ENCODE measurements around the gene PLCXD3. TPM values are rescaled to one million over a fixed set of nuclear protein-coding genes. Genes with fewer than 3 reads are reported as not detected.

PLCXD3 gene
- total and polyA plus RNA-seq, 7 donors = 0.23 to 2.9 (median 1.6) TPM

DNA sequence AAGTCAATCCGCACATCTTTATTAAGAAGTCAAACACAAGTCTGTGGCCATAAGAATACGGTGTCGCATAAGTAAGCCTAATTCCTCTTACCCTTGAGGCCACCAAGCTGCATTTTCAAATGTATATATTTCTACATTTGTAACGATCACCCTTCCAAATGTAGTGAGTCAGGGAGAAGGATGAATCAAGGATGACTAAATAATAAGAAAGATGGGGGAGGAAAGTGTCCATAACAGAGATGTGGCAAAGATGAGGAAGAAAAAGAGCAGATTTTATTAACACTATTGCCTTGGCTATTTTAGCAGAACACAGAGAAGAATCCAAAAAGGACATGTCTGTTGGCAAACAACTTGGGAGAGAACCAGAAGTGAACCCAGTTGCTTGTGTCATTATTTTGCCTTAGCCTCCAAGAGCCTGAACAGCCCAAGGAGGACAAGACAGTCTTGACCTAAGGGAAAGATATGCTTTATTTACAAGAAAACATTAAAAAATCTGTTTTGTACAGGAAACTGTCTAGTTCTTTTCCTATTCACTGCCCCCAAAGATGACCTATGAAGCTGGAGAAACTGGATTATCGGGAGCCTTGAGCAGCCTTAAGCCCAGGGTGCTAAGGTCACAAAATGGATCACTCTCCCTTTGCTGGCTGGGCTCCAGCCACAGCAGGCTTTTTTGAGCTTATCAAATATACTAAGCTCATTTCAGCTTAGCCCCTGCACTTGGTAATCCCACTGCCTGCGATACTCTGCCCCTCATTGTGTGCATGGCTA lies 101.5 kb downstream of the PLCXD3 start:
- Histone ChIP-seq H3K36me3 (no peaks in the 10 kb centered on the region), H3K9me3 (no peaks in the 10 kb centered on the region), H3K27me3 (no peaks in the 10 kb centered on the region), H3K4me1 (no peaks in the 10 kb centered on the region), H3K4me3 (no peak overlapping the region), H3K27ac (no peak overlapping the region)
- intact Hi-C loops (cut with DNase I) = no loop called here
- DNase-seq = no peak
- TF ChIP-seq CTCF (IDR thresholded peaks at IDR 0.05) (no peak), EP300 (IDR thresholded peaks at IDR 0.05) (no peak), POLR2AphosphoS5 (IDR thresholded peaks at IDR 0.05) (no peak), POLR2A (IDR thresholded peaks at IDR 0.05) (no peak)
- WGBS, 2 donors = 74 to 86% methylated on average over 6 of the region's 6 CpGs

GRCh38 chr5:41406936-41407335 lies 103.5 kb downstream of the PLCXD3 start:
- H3K4me3 ChIP-seq = no peak overlapping the region
- intact Hi-C loops (cut with DNase I) = no loop called here
- 19 to 71% methylated on average over 1 of the region's 1 CpG for WGBS, 2 donors
- TF ChIP-seq EP300 (IDR thresholded peaks at IDR 0.05) (no peak), POLR2A (IDR thresholded peaks at IDR 0.05) (no peak), CTCF (IDR thresholded peaks at IDR 0.05) (no peak), POLR2AphosphoS5 (IDR thresholded peaks at IDR 0.05) (no peak)
- H3K27ac ChIP-seq = no peak overlapping the region
- H3K36me3 ChIP-seq = no peaks in the 10 kb centered on the region
- H3K27me3 ChIP-seq = no peaks in the 10 kb centered on the region
- H3K9me3 ChIP-seq = no peaks in the 10 kb centered on the region
- no peaks in the 10 kb centered on the region for H3K4me1 ChIP-seq
- DNase-seq = no peak

- Histone ChIP-seq H3K4me3 (no peak overlapping the region), H3K4me1 (no peaks in the 10 kb centered on the region), H3K9me3 (no peaks in the 10 kb centered on the region), H3K27me3 (no peaks in the 10 kb centered on the region), H3K36me3 (no peaks in the 10 kb centered on the region), H3K27ac (no peak overlapping the region)
- WGBS, 2 donors = 34 to 77% methylated on average over 1 of the region's 1 CpG
- no peak for TF ChIP-seq EP300 (IDR thresholded peaks at IDR 0.05)
- no peak for TF ChIP-seq POLR2A (IDR thresholded peaks at IDR 0.05)
- no peak for TF ChIP-seq POLR2AphosphoS5 (IDR thresholded peaks at IDR 0.05)
- no peak for TF ChIP-seq CTCF (IDR thresholded peaks at IDR 0.05)
- DNase-seq = no peak
- intact Hi-C loops (cut with DNase I) = no loop called here
These were observed 104.0 kb downstream of the PLCXD3 start for GRCh38 chr5:41406424-41406823.

DNA sequence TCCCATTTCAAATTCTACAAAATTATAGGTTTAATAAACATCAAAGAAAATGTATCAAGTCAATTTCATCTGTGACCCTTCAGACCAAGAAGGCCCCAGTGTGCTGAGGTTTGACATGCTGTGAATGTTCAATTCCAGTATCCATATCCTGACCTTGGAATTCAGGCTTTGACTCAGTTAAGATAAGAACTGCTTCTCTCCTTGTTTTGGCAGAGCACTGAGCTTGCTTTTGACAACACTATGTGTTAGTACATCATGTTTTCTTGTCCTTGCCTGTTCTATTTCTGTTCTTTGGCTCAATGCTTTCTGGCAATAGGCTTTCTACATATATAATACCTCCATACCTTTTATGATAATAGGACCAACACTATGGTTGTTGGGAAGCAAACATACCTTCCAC lies 105.6 kb downstream of the PLCXD3 start:
- intact Hi-C loops (cut with DNase I) = no loop called here
- TF ChIP-seq EP300 (IDR thresholded peaks at IDR 0.05) (no peak), POLR2AphosphoS5 (IDR thresholded peaks at IDR 0.05) (no peak), CTCF (IDR thresholded peaks at IDR 0.05) (no peak), POLR2A (IDR thresholded peaks at IDR 0.05) (no peak)
- H3K9me3 ChIP-seq = no peaks in the 10 kb centered on the region

DNA sequence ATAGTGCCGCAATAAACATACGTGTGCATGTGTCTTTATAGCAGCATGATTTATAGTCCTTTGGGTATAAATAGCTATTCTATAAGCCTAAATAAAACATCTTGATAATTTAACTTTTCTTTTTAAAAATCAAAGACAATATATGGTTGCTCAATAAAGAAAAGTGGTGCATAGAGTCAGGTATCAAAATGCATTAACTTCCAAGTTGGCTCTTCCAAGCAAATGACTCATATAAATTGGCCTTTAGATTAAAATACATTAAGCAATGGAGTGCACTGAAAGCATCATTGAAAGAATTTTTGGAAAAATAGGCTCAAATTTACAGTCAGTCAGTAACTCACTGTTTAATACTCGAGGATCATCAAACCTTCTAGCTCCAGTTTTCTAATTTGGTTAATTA lies 106.6 kb downstream of the PLCXD3 start:
- Histone ChIP-seq H3K36me3 (no peaks in the 10 kb centered on the region), H3K4me3 (no peak overlapping the region), H3K27ac (no peak overlapping the region), H3K9me3 (peaks cover 0 to 4% (median 2%) of the 10 kb centered on the region in 4 donors), H3K27me3 (no peaks in the 10 kb centered on the region), H3K4me1 (no peaks in the 10 kb centered on the region)
- no peak for TF ChIP-seq CTCF (IDR thresholded peaks at IDR 0.05)
- no peak for TF ChIP-seq EP300 (IDR thresholded peaks at IDR 0.05)
- no peak for TF ChIP-seq POLR2AphosphoS5 (IDR thresholded peaks at IDR 0.05)
- no peak for TF ChIP-seq POLR2A (IDR thresholded peaks at IDR 0.05)
- intact Hi-C loops (cut with DNase I) = no loop called here
- WGBS, 2 donors = 76 to 88% methylated on average over 3 of the region's 3 CpGs
- DNase-seq = no peak

More for the DNA sequence above, 105.6 kb downstream of the PLCXD3 start:
- no peak overlapping the region for H3K27ac ChIP-seq
- H3K27me3 ChIP-seq = no peaks in the 10 kb centered on the region
- no peak for DNase-seq
- no peak overlapping the region for H3K4me3 ChIP-seq
- H3K4me1 ChIP-seq = no peaks in the 10 kb centered on the region
- H3K36me3 ChIP-seq = no peaks in the 10 kb centered on the region
